Mucosa of gallbladder (tissue), 1 donor: ENCODE measurements around the gene INPP5A. TPM values are rescaled to one million over a fixed set of nuclear protein-coding genes. Genes with fewer than 3 reads are reported as not detected.
"Not testable (repeated sequence)": the region's sequence is repeated elsewhere in the genome, so short reads cannot be mapped to it uniquely, and the experiment has no call there.

ENCODE experiments used
- DNase-seq: peaks from one replicate; pipeline ENCODE4 v3.0.0-alpha.2; 2020; ENCODE audit warnings: low spot score
- total RNA-seq: library from RNA; stranded (reverse); gene quantifications from one replicate; pipeline ENCODE4 v1.2.1, GENCODE V29; 2021
- donor health status: DM: no; HTN: no; CAD: no.

The INPP5A gene
- total RNA-seq, 1 donor from 2014 or later = 44.4 TPM

GRCh38 chr10:132793213-132793612, 255.6 kb downstream of the INPP5A start:
- DNase-seq = no peak

- no peak for DNase-seq
Measured at GRCh38 chr10:132793871-132794849, 256.6 kb downstream of the INPP5A start.

GRCh38 chr10:132796846-132797245, 259.3 kb downstream of the INPP5A start:
- DNase-seq = no peak

- DNase-seq = not testable (repeated sequence)
Measured at GRCh38 chr10:132797986-132798385, 260.4 kb downstream of the INPP5A start.

GRCh38 chr10:132798403-132798802, 260.8 kb downstream of the INPP5A start:
- no peak for DNase-seq

- DNase-seq = no peak
Measured at GRCh38 chr10:132798876-132799275, 261.3 kb downstream of the INPP5A start.

GRCh38 chr10:132799865-132800264, 262.3 kb downstream of the INPP5A start:
- DNase-seq = no peak

- no peak for DNase-seq
Measured at GRCh38 chr10:132802048-132802447, 264.5 kb downstream of the INPP5A start.

- DNase-seq = no peak
Measured at GRCh38 chr10:132802694-132803320, 265.2 kb downstream of the INPP5A start.

GRCh38 chr10:132803416-132804210, 266.0 kb downstream of the INPP5A start:
- no peak for DNase-seq

GRCh38 chr10:132804287-132804686, 266.7 kb downstream of the INPP5A start:
- DNase-seq = no peak

GRCh38 chr10:132804785-132805426, 267.3 kb downstream of the INPP5A start:
- no peak for DNase-seq

GRCh38 chr10:132805599-132805998, 268.0 kb downstream of the INPP5A start:
- no peak for DNase-seq

GRCh38 chr10:132806110-132806509, 268.5 kb downstream of the INPP5A start:
- no peak for DNase-seq

GRCh38 chr10:132806561-132807003, 269.0 kb downstream of the INPP5A start:
- no peak for DNase-seq

GRCh38 chr10:132807621-132808049, 270.0 kb downstream of the INPP5A start:
- DNase-seq = no peak

GRCh38 chr10:132808383-132809231, 271.0 kb downstream of the INPP5A start:
- no peak for DNase-seq

- no peak for DNase-seq
Measured at GRCh38 chr10:132809232-132810140, 271.9 kb downstream of the INPP5A start.

- no peak for DNase-seq
Measured at GRCh38 chr10:132810141-132810806, 272.7 kb downstream of the INPP5A start.
